DMS153 treated with DMSO at 0.1 percent for 48 hours (cell line): ENCODE data around the gene PRRT2.

Source experiments
- DNase-seq: peaks from one replicate; lab custom pipeline; 2025; ENCODE audit not compliant: unreplicated experiment; lab: John Stamatoyannopoulos, UW

PRRT2 gene

GRCh38 chr16:29811170-29811895, 660 bp upstream of the PRRT2 start:
- peak; percentile 91 for DNase-seq

GRCh38 chr16:29812754-29813643, 1.0 kb downstream of the PRRT2 start:
- no peak for DNase-seq

- DNase-seq: no peak
Observed at GRCh38 chr16:29813644-29814562, 1.9 kb downstream of the PRRT2 start.

- no peak for DNase-seq
Observed at GRCh38 chr16:29814592-29814991, 2.6 kb downstream of the PRRT2 start.

GRCh38 chr16:29815032-29815721, 3.2 kb downstream of the PRRT2 start:
- DNase-seq: peak; percentile 74

- peak; percentile 93 for DNase-seq
Observed at GRCh38 chr16:29815793-29816693, 4.0 kb downstream of the PRRT2 start, which contains the start of gene PAGR1. Gene PAGR1 (plus strand): TSS chr16:29816152. CDS start chr16:29816526, 374 bp downstream.

GRCh38 chr16:29816694-29817441, 4.9 kb downstream of the PRRT2 start:
- peak; percentile 34 for DNase-seq

GRCh38 chr16:29818082-29818481, 6.1 kb downstream of the PRRT2 start:
- DNase-seq: no peak

GRCh38 chr16:29819506-29819905, 7.5 kb downstream of the PRRT2 start:
- no peak for DNase-seq

- peak; percentile 17 for DNase-seq
Observed at GRCh38 chr16:29820271-29820701, 8.3 kb downstream of the PRRT2 start, which contains the start of gene MVP. Gene MVP (plus strand): TSS chr16:29820462. CDS start chr16:29830550, 10,088 bp downstream.

- DNase-seq: peak; percentile 11
Observed at GRCh38 chr16:29820730-29821642, 9.0 kb downstream of the PRRT2 start.

GRCh38 chr16:29821643-29822115, 9.7 kb downstream of the PRRT2 start:
- no peak for DNase-seq

GRCh38 chr16:29824589-29825144, 12.7 kb downstream of the PRRT2 start:
- DNase-seq: no peak

GRCh38 chr16:29825145-29826044, 13.4 kb downstream of the PRRT2 start:
- no peak for DNase-seq

GRCh38 chr16:29826342-29826695, 14.3 kb downstream of the PRRT2 start:
- DNase-seq: no peak

GRCh38 chr16:29830774-29831173, 18.8 kb downstream of the PRRT2 start:
- DNase-seq: no peak
